Right hindlimb (tissue), 1 donor: ENCODE measurements around the gene NECAB3.
A peak's percentile ranks its signal among the peaks of the same experiment; 100 is the strongest.

Experiments used
- DNase-seq: peaks from one replicate; pipeline ENCODE4 v3.0.0-alpha.2; 2018

NECAB3 gene

DNA sequence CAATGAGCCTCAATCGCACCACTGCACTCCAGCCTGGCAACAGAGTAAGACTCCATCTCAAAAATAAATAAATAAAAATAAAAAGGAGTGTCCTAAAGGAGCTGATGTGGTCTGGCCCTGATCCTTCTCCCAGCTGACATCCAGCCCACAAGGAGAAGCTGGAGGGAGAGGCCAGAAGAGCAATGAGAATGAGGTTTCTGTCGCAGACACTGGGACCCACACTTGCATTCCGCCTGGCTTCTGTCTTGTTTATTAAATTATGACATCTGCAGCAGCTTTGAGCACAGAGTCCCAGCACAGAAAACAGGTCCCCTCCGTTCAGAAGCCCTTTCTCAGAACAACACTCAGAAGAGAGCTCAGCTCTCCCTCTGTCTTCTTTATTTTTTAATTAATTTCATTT lies 22.2 kb upstream of the NECAB3 start:
- DNase-seq: no peak

- DNase-seq: no peak
Observed at GRCh38 chr20:33694639-33695012, 20.4 kb upstream of the NECAB3 start.

DNA sequence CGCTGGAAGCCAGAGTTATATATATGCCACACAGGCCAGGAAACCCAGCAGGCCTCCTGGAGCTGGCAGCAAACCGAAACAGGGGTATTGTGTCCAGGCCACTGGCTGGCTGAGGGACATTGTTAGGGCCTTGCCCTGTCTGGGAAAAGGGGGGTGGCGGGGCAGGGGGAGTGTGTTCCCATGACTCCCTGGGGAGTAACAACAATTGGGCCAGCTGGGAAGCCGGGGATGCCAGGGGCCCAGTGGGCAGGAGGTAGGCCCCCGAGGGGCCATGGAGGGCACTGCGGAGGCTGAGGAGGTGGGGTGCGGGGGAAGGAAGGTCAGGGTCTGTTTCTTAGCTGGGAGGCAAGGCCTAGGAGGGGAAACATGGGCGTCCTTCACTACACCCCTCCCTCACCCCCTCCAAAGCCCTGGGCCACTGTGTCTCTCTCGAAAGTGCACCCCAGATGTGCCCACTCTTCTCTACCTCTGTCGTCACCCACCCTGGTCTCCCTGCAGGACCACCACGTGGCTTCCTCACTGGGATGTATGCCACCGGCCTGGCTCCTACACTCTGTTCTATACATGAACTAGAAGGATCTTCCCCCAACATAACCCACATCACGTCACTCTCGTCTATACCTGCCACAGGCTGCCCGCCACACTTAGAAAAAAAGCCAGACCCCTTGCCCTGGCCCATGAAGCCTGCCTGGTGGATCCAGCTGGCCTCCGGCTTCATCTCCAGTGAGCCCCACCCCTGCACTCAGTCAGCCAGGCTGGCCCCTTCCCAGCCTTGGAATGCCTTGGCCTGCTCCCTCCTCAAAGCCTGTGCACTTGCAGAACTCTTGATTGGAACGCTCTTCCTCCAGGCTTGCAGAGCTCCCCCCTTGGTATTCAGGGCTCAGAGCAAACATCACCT lies 19.8 kb upstream of the NECAB3 start:
- DNase-seq: peak; percentile 86

DNA sequence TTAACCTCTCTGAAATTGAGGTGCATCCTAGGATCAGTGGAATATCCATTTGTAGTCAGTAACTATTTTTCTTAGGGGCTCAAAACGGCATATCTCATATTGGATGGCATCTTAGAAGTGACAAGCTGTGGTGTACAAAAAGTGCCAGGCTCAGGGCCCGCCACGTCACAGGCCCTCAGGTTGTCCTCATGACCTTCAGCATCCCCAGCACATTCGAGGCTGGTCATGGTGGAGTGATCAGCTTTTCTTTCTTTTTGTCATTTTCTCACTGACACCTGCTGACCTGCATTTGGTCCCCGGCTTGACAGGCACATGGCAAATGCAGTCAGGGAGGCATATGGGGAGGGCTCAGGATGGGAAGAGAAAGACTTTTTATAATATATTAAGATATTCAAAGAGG lies 19.1 kb upstream of the NECAB3 start:
- DNase-seq: no peak

- no peak for DNase-seq
Observed at GRCh38 chr20:33689973-33690372, 15.7 kb upstream of the NECAB3 start.

- no peak for DNase-seq
Observed at GRCh38 chr20:33689493-33689892, 15.3 kb upstream of the NECAB3 start.

GRCh38 chr20:33688938-33689424 lies 14.8 kb upstream of the NECAB3 start:
- no peak for DNase-seq

- peak; percentile 14 for DNase-seq
Observed at GRCh38 chr20:33687993-33688937, 14.0 kb upstream of the NECAB3 start.

- DNase-seq: no peak
Observed at GRCh38 chr20:33687370-33687915, 13.2 kb upstream of the NECAB3 start.

GRCh38 chr20:33686984-33687366 lies 12.7 kb upstream of the NECAB3 start:
- DNase-seq: no peak

DNA sequence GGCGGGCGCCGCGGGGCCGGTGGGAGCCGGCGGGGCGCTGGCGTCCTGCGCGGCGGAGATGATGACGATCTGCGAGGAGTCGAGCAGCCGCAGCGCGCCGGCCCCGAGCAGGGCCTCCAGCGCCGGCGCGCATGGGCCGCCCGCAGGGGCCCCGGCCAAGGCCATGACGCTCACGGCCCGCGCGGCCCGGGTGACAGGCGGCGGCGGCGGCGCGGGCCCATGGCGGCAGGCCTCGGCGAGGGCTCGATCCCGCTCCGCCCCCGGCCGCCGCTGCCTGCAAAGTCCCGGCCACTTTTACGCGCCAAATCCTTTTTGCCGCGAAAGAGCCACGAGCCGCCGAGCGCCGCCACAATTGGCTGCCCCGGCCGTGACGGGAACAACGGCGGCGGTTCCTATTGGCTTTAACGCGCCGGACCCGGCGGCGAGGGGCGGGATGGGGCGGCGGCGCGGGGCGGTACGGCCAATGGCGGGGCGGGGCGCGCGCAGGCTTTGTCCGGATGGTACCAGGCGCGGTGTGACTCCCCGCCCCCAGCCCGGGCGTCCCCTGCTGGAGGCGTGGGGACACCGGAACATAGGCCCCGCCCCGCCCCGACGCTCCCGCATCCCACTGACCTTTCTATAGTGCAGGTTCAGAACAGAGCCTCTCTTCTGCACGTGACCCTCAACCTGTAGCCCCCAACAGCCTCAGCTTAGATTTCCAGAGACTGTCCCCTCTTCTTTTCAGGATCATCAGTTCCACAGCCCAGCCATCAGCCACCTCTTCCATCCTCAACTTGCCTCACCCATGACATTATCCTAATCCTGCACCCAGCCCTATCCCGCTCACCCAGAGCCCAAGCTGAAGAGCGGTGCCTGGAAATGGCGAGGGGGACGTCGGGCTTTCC lies 12.1 kb upstream of the NECAB3 start, which contains the start of gene E2F1:
Gene E2F1 (minus strand): TSS at position 286 of the 884 bp plus-strand sequence. CDS start 121 bp downstream, at position 165.
- peak; percentile 98 for DNase-seq

DNA sequence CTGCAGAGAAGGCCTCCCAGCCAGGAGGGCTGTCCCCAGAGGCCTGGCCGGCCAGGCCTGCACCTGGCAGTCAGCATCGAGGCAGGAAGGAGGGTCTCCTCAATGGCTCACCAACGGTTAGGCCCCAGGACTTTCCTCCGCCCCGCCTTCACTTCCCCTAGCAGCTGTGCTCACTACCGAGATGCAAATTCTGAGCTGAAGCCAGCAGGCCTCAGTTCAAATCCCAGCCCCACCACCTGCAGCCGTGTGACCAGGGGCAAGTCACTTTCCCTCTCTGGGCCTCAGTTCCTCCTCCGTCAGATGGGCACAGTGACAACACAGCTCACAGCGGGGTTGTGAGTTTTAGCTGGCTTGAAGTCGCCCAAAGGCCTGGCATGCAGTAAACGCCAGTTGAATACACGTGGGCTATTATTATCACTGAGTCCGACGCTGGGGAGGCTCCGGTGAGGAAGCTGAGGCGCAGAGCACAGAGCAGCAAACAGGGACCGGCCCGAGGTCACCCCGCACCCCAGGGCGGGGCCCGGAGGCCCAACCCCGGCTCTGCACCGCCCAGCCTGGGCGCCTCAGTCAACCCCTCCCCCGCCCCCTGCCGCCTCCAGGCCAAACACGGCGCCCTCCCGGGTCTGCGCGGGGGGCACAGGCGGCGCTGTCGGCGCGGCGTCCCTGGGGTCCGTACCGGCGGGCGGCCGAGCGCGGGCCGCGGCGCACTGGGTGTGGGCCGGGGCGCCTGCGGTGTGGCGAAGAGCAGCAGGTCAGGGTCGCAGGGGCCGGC lies 11.3 kb upstream of the NECAB3 start:
- peak; percentile 77 for DNase-seq

- DNase-seq: peak; percentile 37
Observed at GRCh38 chr20:33684533-33685327, 10.5 kb upstream of the NECAB3 start.

DNA sequence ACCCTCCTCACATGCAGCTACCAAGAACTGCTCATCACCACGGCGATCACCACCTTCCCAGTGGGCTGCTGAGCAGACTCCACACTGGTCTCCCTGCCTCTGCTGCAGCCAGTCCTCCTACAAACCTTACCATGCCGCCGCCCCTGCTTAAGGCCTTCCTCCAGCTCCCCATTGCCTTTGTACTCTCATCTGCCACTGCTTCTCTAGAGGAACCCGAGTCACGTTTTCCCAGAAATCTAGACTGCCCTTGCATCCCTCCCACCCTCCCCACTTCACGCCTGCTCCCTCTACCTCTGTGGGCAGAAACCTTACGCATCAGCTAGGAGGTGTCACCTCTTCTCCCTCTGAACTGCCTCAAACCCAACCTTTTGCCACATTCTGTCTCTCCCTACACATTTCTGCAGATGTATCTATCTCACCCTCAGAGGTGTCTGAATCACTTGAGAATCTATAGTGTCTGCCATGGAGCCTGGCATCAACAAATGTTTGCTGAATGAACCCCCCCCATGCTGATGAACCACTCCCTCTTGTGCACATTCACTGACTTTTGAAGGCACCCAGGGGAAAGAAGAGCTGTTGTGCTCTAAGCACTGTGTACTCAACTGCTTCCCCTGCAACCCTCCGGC lies 7.6 kb upstream of the NECAB3 start:
- DNase-seq: no peak

- no peak for DNase-seq
Observed at GRCh38 chr20:33681288-33681687, 7.1 kb upstream of the NECAB3 start.

DNA sequence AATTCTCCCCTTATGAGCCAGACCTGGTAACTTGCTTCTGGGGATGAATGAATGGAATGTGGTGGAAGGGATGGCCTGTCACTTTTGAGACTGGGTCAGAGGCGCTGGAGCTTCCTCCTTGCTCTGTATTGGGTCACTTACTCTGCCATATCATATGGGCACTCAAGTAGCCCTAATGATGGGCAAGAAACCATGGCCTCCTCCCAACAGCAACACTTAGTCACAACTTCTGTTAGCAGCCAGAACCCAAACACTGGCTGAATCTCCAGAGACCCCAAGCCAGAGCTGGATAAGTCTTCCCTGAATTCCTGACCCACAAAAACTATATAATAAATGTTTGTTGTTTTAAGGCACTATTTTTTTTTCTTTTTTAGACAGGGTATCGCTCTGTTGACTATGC lies 6.5 kb upstream of the NECAB3 start:
- no peak for DNase-seq

DNA sequence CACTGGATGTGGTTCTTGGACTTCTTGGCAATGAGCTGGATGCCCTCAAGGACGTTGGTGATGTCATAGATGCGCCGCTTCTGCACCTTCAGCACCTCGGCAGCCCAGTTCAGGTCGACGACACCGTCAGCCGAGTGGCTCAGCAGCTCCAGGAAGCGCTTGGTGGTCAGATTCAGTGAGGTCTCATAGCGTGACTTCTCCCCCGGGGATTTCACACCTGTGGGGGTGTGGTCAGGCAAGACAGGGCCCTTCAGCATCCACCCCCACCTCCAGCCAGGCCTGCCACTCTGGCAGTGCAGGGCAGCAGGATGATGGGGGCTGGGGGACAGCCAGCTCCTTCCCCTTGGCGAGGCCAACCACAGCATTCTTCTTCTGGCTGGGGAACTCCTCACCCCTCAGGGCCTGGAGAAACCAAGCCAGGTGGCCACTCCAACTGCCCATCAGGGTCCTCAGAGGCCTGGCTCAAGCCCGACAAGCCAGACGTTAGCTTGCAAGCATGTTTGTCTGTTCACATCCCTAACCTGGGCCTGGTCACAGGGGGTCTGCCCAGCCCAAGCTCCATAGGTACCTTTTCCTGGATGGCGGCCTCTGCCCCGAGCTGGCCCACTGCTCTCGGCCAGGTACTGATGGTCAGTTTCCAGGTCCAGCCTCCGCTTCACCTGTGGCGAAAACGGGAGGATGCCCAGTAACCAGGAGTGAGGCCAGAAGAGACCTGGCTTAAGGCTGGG lies 5.7 kb upstream of the NECAB3 start:
- DNase-seq: no peak

DNA sequence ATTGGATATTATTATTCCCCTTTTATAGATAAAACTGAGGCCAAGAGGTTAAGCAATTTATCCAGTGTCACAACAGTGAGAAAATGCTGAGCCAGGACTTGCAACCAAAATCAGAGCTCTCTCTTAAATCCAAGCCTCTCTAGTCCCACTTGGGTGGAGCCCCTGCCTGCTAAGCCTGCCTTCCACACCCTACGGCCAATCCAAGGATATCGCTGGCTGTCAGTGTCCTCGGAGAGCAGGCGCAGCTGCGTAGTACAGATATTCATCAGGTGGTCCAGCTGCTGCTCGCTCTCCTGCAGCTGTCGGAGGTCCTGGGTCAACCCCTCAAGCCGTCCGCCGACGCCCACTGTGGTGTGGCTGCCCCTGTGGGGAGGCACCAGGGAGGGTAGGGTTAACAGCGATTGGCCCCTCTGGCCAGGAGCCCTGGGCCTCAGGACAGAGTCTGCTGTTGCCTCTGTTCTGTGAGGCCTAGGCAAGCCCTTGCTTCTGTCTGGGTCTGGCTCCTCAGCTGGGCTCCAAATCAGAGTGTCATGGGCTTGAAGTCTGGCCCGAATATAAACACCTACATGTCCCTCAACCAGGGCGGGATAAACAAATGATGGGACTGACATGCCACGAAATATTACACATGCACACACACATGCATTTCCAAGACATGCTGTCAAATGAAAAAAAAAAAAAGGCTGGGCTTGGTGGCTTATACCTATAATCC lies 3.9 kb upstream of the NECAB3 start:
- DNase-seq: peak; percentile 84
